Thoracic aorta (tissue), 2 donors: ENCODE measurements around the gene CNIH3. TPM values are rescaled to one million over a fixed set of nuclear protein-coding genes. Genes with fewer than 3 reads are reported as not detected.

Experiments used
- ATAC-seq: fragments of 150-250 bp; one replicate; pipeline ENCODE4 v1.8.0; 2017; ENCODE audit warnings: low read depth; ENCODE audit not compliant: insufficient number of reproducible peaks, low FRiP score
- DNase-seq: peaks from one replicate; pipeline ENCODE4 v3.0.0-alpha.2; 2020; ENCODE audit warnings: low spot score
- H3K27ac ChIP-seq, 2 donors: fragments of 200-600 bp; sonication (generic); 1 replicate in 1 of 2; 2 replicates in 1 of 2; pipeline ENCODE4 v1.5.1; 2016; ENCODE audit warnings: mild to moderate bottlenecking in 2 of 2, moderate library complexity in 2 of 2
- H3K27me3 ChIP-seq: fragments of 200-600 bp; sonication (generic); replicated peaks from 2 replicates; pipeline ENCODE4 v1.6.0; 2016; ENCODE audit warnings: mild to moderate bottlenecking; ENCODE audit not compliant: insufficient read depth
- H3K36me3 ChIP-seq: fragments of 200-600 bp; sonication (generic); one replicate; pipeline ENCODE4 v1.5.1; 2016
- H3K4me1 ChIP-seq, 2 donors: fragments of 200-600 bp; sonication (generic); 1 replicate in 1 of 2; 2 replicates in 1 of 2; pipeline versions ENCODE4 v1.5.1 to v1.6.0; 2016; ENCODE audit warnings: low read depth in 2 of 2, mild to moderate bottlenecking in 1 of 2; ENCODE audit not compliant: control insufficient read depth in 1 of 2
- H3K4me3 ChIP-seq: fragments of 200-600 bp; sonication (generic); 2 replicates; pipeline ENCODE4 v1.5.1; 2016; ENCODE audit warnings: mild to moderate bottlenecking
- H3K9me3 ChIP-seq: fragments of 200-600 bp; sonication (generic); 2 replicates; pipeline ENCODE4 v1.5.1; 2016
- total RNA-seq, 2 donors: library from RNA; depleted of rRNA; stranded (reverse); fragments of >200 nt; gene quantifications; one replicate each; pipeline versions ENCODE4 v1.1.0 to v1.2.3, GENCODE V29; 2016
- TF ChIP-seq, protein P1 (sequence below): fragments of 200-600 bp; sonication (generic); IDR thresholded peaks from one replicate; pipeline ENCODE4 v1.5.1; 2019; ENCODE audit warnings: antibody characterized with exemption

The CNIH3 gene
- total RNA-seq, 2 donors from 2014 or later = 0.21 TPM; not detected in 1

DNA sequence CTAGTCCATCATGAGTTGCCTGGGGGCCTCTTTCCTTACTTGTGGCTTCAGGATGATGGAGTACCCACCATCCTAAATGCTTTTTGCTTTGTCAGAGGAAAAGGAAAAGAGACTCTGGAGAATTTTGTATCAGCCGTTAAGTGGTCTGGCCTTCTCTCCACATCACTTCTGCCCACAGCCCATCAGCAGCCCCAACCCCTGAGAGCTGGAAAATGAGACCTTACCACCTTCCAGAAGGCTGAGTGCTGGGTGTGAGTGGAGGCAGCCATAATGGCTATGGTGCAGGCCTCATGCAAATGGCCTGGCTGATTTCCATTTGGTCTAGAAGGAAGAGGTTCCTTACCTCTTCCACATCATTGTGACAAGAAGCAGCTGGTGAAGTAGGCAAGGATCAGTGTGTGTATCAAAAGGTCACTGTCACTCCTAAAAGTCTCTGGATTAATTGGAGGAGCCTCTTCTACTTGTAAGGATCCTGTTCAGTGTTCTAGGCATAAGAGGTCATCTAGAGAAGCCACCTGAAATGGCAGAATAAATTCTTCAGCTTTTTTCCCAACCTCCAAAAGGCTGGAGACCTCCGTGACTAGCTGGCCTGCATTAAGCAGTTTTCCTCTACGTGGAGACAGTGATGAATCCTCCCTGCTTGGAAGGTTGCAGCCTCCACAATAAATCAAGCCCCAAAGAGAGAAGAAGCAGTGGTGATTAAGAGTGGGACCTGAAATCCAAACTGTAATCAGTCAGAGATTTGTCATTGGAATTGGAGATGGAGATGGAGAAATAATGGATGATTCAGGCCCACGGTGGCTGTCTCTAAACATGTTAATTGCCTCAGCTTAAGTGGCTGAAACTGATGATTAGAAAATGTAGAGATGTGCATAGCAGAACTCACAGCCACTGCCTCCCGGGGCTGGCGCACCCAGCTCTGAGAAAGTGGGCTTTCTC lies 111.5 kb downstream of the CNIH3 start:
- Histone ChIP-seq H3K36me3 (no peaks in the 10 kb centered on the region), H3K27ac (no peak overlapping the region), H3K4me1 (no peaks in the 10 kb centered on the region), H3K4me3 (no peak overlapping the region), H3K9me3 (no peaks in the 10 kb centered on the region), H3K27me3 (no peaks in the 10 kb centered on the region)
- no peak for ATAC-seq
- no peak for DNase-seq
- TF ChIP-seq, protein P1, sequence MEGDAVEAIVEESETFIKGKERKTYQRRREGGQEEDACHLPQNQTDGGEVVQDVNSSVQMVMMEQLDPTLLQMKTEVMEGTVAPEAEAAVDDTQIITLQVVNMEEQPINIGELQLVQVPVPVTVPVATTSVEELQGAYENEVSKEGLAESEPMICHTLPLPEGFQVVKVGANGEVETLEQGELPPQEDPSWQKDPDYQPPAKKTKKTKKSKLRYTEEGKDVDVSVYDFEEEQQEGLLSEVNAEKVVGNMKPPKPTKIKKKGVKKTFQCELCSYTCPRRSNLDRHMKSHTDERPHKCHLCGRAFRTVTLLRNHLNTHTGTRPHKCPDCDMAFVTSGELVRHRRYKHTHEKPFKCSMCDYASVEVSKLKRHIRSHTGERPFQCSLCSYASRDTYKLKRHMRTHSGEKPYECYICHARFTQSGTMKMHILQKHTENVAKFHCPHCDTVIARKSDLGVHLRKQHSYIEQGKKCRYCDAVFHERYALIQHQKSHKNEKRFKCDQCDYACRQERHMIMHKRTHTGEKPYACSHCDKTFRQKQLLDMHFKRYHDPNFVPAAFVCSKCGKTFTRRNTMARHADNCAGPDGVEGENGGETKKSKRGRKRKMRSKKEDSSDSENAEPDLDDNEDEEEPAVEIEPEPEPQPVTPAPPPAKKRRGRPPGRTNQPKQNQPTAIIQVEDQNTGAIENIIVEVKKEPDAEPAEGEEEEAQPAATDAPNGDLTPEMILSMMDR = no peak

DNA sequence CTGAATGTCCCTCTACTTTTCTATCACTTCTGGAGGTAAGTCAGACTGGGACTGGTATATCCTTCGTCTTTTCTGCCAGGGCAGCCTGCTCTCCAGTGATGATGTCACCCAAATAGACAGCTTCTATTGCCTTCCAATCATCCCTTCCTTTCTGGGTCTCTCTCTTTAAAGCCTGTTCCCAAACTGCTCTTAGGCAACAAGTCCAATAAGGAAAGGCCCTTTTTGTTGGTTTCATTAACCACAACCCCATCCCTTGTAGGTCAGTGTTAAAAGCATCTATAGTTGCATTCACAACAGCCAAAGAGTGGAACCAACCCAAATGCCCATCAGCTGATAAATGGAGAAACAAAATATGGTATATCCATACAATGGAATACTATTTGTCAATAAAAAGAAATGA lies 114.4 kb downstream of the CNIH3 start:
- Histone ChIP-seq H3K27me3 (no peaks in the 10 kb centered on the region), H3K4me1 (no peaks in the 10 kb centered on the region), H3K27ac (no peak overlapping the region), H3K4me3 (no peak overlapping the region), H3K36me3 (no peaks in the 10 kb centered on the region), H3K9me3 (no peaks in the 10 kb centered on the region)
- TF ChIP-seq, protein P1 = no peak
- DNase-seq (no peak), ATAC-seq (no peak)

DNA sequence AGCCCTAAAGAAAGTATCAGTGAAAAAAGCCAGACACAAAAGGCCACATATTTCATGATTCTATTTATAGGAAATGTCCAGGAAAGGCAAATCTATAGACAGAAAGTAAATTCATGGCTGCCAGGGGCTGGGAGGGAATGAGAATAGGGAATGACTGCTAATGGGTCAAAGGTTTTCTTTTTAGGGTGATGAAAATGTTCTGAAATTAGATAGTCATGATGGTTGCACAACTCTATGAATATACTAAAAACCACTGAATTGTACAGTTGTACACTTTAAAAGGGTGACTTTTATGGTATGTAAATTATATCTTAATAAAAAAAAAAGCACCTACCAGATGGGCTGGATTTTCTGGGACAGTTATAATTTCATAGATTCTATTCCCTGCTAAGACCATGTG lies 114.8 kb downstream of the CNIH3 start:
- no peaks in the 10 kb centered on the region for H3K4me1 ChIP-seq
- no peak overlapping the region for H3K27ac ChIP-seq
- H3K4me3 ChIP-seq = no peak overlapping the region
- TF ChIP-seq, protein P1 = no peak
- H3K27me3 ChIP-seq = no peaks in the 10 kb centered on the region
- DNase-seq (no peak), ATAC-seq (no peak)
- no peaks in the 10 kb centered on the region for H3K9me3 ChIP-seq
- no peaks in the 10 kb centered on the region for H3K36me3 ChIP-seq

DNA sequence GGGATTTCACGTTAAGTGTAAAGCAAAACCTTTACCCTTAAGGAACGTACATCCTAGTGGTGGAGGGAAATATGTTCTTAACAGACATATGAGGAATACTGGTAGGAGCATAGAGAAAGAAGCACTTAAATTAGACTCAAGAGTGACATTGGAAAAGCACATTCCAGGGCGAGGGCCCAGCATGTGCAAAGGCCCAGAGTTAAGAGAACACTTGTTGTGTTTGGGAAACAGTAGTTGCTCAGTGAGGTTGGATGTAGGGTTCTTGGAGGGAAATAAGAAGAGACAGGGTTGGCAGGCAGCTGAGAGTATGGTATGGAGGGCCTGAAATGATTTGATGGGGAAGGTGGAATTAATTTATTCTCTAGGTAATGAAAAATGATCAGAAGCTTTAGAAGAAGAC lies 115.5 kb downstream of the CNIH3 start:
- DNase-seq (no peak), ATAC-seq (no peak)
- no peaks in the 10 kb centered on the region for H3K9me3 ChIP-seq
- TF ChIP-seq, protein P1 = no peak
- no peaks in the 10 kb centered on the region for H3K27me3 ChIP-seq
- no peaks in the 10 kb centered on the region for H3K36me3 ChIP-seq
- no peak overlapping the region for H3K4me3 ChIP-seq
- no peak overlapping the region for H3K27ac ChIP-seq
- peaks cover 0 to 2% of the 10 kb centered on the region in 2 donors for H3K4me1 ChIP-seq

DNA sequence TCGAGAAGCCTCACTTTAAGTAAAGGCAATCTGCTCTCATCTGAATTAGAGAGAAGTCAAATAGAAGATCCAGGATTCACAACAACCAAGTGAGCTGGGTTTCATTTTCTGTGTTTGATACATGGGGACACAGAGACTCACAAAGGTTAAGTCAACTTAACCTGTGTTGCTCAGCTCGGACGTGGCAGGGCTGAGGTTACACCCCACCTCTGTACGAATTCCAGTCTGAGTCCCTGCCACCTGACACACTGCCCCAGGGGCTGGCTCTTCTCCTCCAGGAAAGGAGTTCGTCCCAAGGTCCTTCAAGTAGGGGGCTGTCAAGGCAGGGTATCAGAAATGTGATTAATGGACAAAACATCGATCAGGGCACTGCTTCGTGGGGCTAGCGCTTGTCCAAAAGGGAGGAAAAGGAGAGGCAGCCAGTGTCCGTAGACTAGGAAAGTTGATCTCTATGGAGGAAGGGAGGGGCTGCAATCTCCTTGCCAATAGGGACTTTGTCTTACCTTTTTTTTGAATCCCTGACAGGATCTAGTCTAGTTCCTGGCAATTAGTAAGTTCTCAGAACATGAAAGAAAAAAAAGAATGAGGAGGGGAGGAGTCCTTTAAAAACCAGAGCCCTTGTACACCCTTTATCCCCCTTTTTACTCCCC lies 116.4 kb downstream of the CNIH3 start:
- Histone ChIP-seq H3K27me3 (no peaks in the 10 kb centered on the region), H3K4me1 (peaks cover 0 to 9% of the 10 kb centered on the region in 2 donors), H3K27ac (no peak overlapping the region), H3K9me3 (no peaks in the 10 kb centered on the region), H3K4me3 (no peak overlapping the region), H3K36me3 (no peaks in the 10 kb centered on the region)
- TF ChIP-seq, protein P1 = no peak
- ATAC-seq = no peak
- no peak for DNase-seq
